Smooth muscle cell (in vitro differentiated cells): ENCODE measurements around the gene FRMD6. TPM values are rescaled to one million over a fixed set of nuclear protein-coding genes. Genes with fewer than 3 reads are reported as not detected.

ENCODE experiments used
- DNase-seq: peaks from one replicate; lab custom pipeline; 2025; ENCODE audit not compliant: unreplicated experiment; lab: John Stamatoyannopoulos, UW
- H2AFZ ChIP-seq: fragments of 200-600 bp; sonication (generic); 2 replicates; pipeline ENCODE4 v1.6.0; 2016; ENCODE audit warnings: antibody characterized with exemption, low read depth, mild to moderate bottlenecking
- H3F3A ChIP-seq: fragments of 200-600 bp; sonication (generic); 2 replicates; pipeline ENCODE4 v1.6.0; 2017; ENCODE audit warnings: antibody characterized with exemption, low read depth
- H3K27ac ChIP-seq: fragments of 200-600 bp; sonication (generic); 2 replicates; pipeline ENCODE4 v1.5.1; 2016; ENCODE audit warnings: low read depth, mild to moderate bottlenecking
- H3K27me3 ChIP-seq: fragments of 200-600 bp; sonication (generic); 2 replicates; pipeline ENCODE4 v1.6.1; 2016; ENCODE audit warnings: low read depth, mild to moderate bottlenecking
- H3K36me3 ChIP-seq: fragments of 200-600 bp; sonication (generic); 2 replicates; pipeline ENCODE4 v1.5.1; 2016; ENCODE audit warnings: low read depth
- H3K4me1 ChIP-seq: fragments of 200-600 bp; sonication (generic); 2 replicates; pipeline ENCODE4 v1.5.1; 2016; ENCODE audit warnings: low read depth
- H3K4me2 ChIP-seq: fragments of 200-600 bp; sonication (generic); 2 replicates; pipeline ENCODE4 v1.6.0; 2016; ENCODE audit warnings: mild to moderate bottlenecking
- H3K4me3 ChIP-seq: fragments of 200-600 bp; sonication (generic); 2 replicates; pipeline ENCODE4 v1.5.1; 2016; ENCODE audit warnings: mild to moderate bottlenecking
- H3K79me2 ChIP-seq: fragments of 200-600 bp; sonication (generic); 2 replicates; pipeline ENCODE4 v1.6.0; 2016; ENCODE audit warnings: low read depth, mild to moderate bottlenecking
- H3K9ac ChIP-seq: fragments of 200-600 bp; sonication (generic); 2 replicates; pipeline ENCODE4 v1.6.0; 2016; ENCODE audit warnings: low read depth
- H3K9me3 ChIP-seq: fragments of 200-600 bp; sonication (generic); replicated peaks from 2 replicates; pipeline ENCODE4 v1.5.1; 2016; ENCODE audit warnings: low read depth
- H4K20me1 ChIP-seq: fragments of 200-600 bp; sonication (generic); 2 replicates; pipeline ENCODE4 v1.6.0; 2016; ENCODE audit warnings: low read depth
- WGBS: methylation state at CpG from one replicate; pipeline ENCODE4 v1.1.7; 2016; ENCODE audit warnings: low lambda C conversion rate; 5-methylcytosine and 5-hydroxymethylcytosine counted together
- polyA plus RNA-seq: library from polyadenylated mRNA; unstranded; fragments of >200 nt; fragmentation: Nextera tagmentation; extraction: Ambion mirVana; gene quantifications from 2 replicates; pipeline ENCODE4 v1.2.1, GENCODE V29; 2016
- total RNA-seq: library from RNA; depleted of rRNA; stranded (reverse); fragments of >200 nt; gene quantifications from 2 replicates; pipeline ENCODE4 v1.2.3, GENCODE V29; 2014
- TF ChIP-seq, protein P1 (sequence below): fragments of 200-600 bp; sonication (generic); IDR thresholded peaks from 2 replicates; pipeline ENCODE4 v1.5.1; 2017; ENCODE audit warnings: borderline replicate concordance, mild to moderate bottlenecking, antibody characterized with exemption; ENCODE audit not compliant: insufficient read depth, poor library complexity, severe bottlenecking

Gene FRMD6
- total and polyA plus RNA-seq, 2 experiments from 2014 or later, result 254 to 564 TPM

DNA sequence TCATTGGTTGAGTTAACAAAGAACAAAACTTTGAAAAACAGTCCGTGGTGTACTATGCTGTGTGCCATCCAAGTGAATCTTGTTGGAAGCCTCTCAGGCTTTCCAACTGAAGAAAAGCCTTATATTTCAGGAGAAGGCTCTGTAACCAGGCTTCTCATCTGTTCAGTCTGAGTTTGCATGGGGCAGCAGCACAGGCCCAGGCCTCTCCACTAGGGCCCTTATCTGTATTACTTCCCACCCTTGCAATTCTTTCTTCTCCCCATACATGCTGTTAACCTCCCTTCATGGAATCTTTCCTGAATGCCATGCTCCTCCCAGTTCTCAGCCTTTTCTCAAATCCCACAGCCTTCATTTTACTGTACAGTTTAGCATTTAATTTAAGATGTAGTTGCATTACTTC, 28.3 kb downstream of the FRMD6 start:
- no peak overlapping the region for H2AFZ ChIP-seq
- H4K20me1 ChIP-seq, result peaks cover 100% of the 10 kb centered on the region
- no peak overlapping the region for H3K9ac ChIP-seq
- peaks cover 100% of the 10 kb centered on the region for H3K79me2 ChIP-seq
- H3K27me3 ChIP-seq, result no peaks in the 10 kb centered on the region
- no peaks in the 10 kb centered on the region for H3K9me3 ChIP-seq
- no peaks in the 10 kb centered on the region for H3K36me3 ChIP-seq
- no peak overlapping the region for H3K4me3 ChIP-seq
- TF ChIP-seq, protein P1, sequence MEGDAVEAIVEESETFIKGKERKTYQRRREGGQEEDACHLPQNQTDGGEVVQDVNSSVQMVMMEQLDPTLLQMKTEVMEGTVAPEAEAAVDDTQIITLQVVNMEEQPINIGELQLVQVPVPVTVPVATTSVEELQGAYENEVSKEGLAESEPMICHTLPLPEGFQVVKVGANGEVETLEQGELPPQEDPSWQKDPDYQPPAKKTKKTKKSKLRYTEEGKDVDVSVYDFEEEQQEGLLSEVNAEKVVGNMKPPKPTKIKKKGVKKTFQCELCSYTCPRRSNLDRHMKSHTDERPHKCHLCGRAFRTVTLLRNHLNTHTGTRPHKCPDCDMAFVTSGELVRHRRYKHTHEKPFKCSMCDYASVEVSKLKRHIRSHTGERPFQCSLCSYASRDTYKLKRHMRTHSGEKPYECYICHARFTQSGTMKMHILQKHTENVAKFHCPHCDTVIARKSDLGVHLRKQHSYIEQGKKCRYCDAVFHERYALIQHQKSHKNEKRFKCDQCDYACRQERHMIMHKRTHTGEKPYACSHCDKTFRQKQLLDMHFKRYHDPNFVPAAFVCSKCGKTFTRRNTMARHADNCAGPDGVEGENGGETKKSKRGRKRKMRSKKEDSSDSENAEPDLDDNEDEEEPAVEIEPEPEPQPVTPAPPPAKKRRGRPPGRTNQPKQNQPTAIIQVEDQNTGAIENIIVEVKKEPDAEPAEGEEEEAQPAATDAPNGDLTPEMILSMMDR, result no peak
- H3K27ac ChIP-seq, result peak overlapping the region; percentile 72
- peak overlapping the region; percentile 60 for H3K4me2 ChIP-seq
- peaks cover 73% of the 10 kb centered on the region for H3F3A ChIP-seq
- peaks cover 70% of the 10 kb centered on the region for H3K4me1 ChIP-seq
- no peak for DNase-seq
- WGBS, result 71% methylated on average over 1 of the region's 1 CpG

DNA sequence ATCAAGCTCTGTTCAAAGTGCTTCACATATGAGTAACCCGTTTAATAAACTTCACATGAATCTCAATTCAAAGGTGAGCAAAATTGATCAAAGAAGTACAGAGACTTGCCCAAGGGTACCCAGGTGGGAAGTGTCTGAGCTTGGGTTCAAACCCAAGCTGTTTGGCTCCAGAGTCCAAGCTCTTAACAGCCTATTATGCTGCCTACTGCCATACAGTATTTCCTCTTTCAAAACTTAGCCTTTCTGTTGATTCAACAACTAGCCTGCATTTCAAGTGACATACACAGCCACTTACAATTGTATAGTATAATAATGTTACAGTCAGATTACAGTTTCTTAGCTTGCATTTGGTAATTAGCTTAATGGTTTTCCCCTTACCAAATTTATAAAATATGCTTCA, 29.7 kb downstream of the FRMD6 start:
- Histone ChIP-seq H3K79me2 (peaks cover 100% of the 10 kb centered on the region), H2AFZ (no peak overlapping the region), H3K9me3 (no peaks in the 10 kb centered on the region), H3K36me3 (no peaks in the 10 kb centered on the region), H3K4me3 (no peak overlapping the region), H3K27me3 (no peaks in the 10 kb centered on the region), H3K27ac (peak overlapping the region; percentile 72), H4K20me1 (peaks cover 100% of the 10 kb centered on the region), H3K9ac (no peak overlapping the region), H3K4me2 (peak overlapping the region; percentile 60), H3K4me1 (peaks cover 63% of the 10 kb centered on the region), H3F3A (peaks cover 69% of the 10 kb centered on the region)
- DNase-seq, result no peak
- TF ChIP-seq, protein P1, result no peak
- 82% methylated on average over 1 of the region's 1 CpG for WGBS

DNA sequence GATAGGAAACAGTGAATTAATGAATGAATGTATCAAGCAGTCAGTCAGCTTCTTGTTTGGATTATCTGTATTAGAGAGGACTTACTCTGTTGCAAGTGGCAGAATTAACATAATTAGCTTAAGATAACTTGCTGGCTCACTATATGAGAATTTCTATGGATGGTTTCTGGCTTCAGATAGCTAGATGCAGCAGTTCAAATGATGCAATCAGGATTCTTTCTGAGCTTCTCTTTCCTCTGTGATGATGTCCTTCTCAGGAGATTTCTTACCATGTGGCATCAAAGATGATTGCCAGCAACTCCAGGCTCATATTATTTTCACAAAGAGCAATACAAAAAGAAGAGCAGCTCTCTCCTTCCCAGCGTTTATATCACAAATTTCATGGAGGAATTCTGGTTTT, 30.7 kb downstream of the FRMD6 start:
- H3F3A ChIP-seq, result peaks cover 65% of the 10 kb centered on the region
- H3K4me1 ChIP-seq, result peaks cover 53% of the 10 kb centered on the region
- WGBS, result 95% methylated on average over 1 of the region's 1 CpG
- no peaks in the 10 kb centered on the region for H3K9me3 ChIP-seq
- peak overlapping the region; percentile 60 for H3K4me2 ChIP-seq
- H4K20me1 ChIP-seq, result peaks cover 100% of the 10 kb centered on the region
- no peak overlapping the region for H3K9ac ChIP-seq
- H2AFZ ChIP-seq, result no peak overlapping the region
- no peak overlapping the region for H3K4me3 ChIP-seq
- H3K27me3 ChIP-seq, result no peaks in the 10 kb centered on the region
- H3K79me2 ChIP-seq, result peaks cover 100% of the 10 kb centered on the region
- H3K36me3 ChIP-seq, result no peaks in the 10 kb centered on the region
- H3K27ac ChIP-seq, result peak overlapping the region; percentile 72
- DNase-seq, result no peak
- TF ChIP-seq, protein P1, result no peak

DNA sequence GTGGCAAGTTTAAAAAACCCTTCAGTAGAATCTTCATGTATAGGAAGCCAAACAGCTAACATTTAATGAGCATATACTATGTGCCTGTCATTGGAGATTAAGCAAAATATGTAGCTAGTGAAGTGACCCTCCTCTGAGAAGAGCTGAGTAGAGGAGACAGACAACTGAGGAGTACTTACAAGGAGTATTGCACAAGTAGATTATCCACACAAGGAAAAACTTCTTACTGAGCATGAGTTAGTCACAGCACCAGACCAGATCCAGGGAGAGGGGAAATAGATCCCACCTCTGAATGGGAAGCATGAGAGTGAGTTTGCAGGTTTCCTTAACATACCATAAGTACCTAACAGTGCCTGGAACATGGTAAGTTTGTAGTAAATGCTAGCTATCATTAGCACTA, 33.0 kb downstream of the FRMD6 start:
- peak overlapping the region; percentile 72 for H3K27ac ChIP-seq
- H3K4me3 ChIP-seq, result no peak overlapping the region
- TF ChIP-seq, protein P1, result no peak
- H3K4me2 ChIP-seq, result peak overlapping the region; percentile 56
- no peaks in the 10 kb centered on the region for H3K27me3 ChIP-seq
- peaks cover 60% of the 10 kb centered on the region for H3F3A ChIP-seq
- no peak overlapping the region for H2AFZ ChIP-seq
- peaks cover 100% of the 10 kb centered on the region for H4K20me1 ChIP-seq
- H3K4me1 ChIP-seq, result peaks cover 45% of the 10 kb centered on the region
- no peak overlapping the region for H3K9ac ChIP-seq
- no peak for DNase-seq
- peaks cover 100% of the 10 kb centered on the region for H3K79me2 ChIP-seq
- no peaks in the 10 kb centered on the region for H3K9me3 ChIP-seq
- peaks cover 2% of the 10 kb centered on the region for H3K36me3 ChIP-seq
